Spleen (tissue), 11 donors: ENCODE measurements around the gene ATP8A2. TPM values are rescaled to one million over a fixed set of nuclear protein-coding genes. Genes with fewer than 3 reads are reported as not detected.

Experiments
- DNase-seq: peaks from one replicate; pipeline ENCODE4 v3.0.0-alpha.2; 2020
- H3K27ac ChIP-seq, 8 donors: fragments of 200-600 bp; sonication (generic) in 7 of 8; 1 replicate in 4 of 8; 2 replicates in 4 of 8; pipeline versions ENCODE4 v1.5.0 to v1.8.0; 2016 to 2021; ENCODE audit warnings: inconsistent platforms in 4 of 8, mild to moderate bottlenecking in 4 of 8, moderate library complexity in 1 of 8
- H3K27me3 ChIP-seq, 7 donors: fragments of 200-600 bp; sonication (generic) in 6 of 7; replicated peaks in 1 of 7; 1 replicate in 4 of 7; 2 replicates in 3 of 7; pipeline versions ENCODE4 v1.5.0 to v1.8.0; 2016 to 2021; ENCODE audit warnings: inconsistent platforms in 3 of 7, mild to moderate bottlenecking in 1 of 7
- H3K36me3 ChIP-seq, 6 donors: fragments of 200-600 bp; sonication (generic) in 5 of 6; 1 replicate in 4 of 6; 2 replicates in 2 of 6; pipeline versions ENCODE4 v1.5.0 to v1.8.0; 2016 to 2021; ENCODE audit warnings: inconsistent platforms in 2 of 6
- H3K4me1 ChIP-seq, 6 donors: fragments of 200-600 bp; sonication (generic) in 5 of 6; 1 replicate in 3 of 6; 2 replicates in 3 of 6; pipeline versions ENCODE4 v1.5.0 to v1.8.0; 2016 to 2021; ENCODE audit warnings: inconsistent platforms in 3 of 6
- H3K4me3 ChIP-seq, 8 donors: fragments of 200-600 bp; sonication (generic) in 7 of 8; 1 replicate in 4 of 8; 2 replicates in 4 of 8; pipeline versions ENCODE4 v1.5.0 to v1.8.0; 2016 to 2021; ENCODE audit warnings: inconsistent platforms in 4 of 8, mild to moderate bottlenecking in 4 of 8, moderate library complexity in 2 of 8
- H3K9me3 ChIP-seq, 8 donors: fragments of 200-600 bp; sonication (generic) in 7 of 8; 1 replicate in 4 of 8; 2 replicates in 4 of 8; pipeline versions ENCODE4 v1.5.0 to v1.8.0; 2016 to 2021; ENCODE audit warnings: inconsistent platforms in 4 of 8
- CTCF ChIP-seq, 11 experiments: fragments of 200-600 bp in 7 of 11; fragments of 450-650 bp in 4 of 11; sonication (generic) in 4 of 11; IDR thresholded peaks in 8 of 11; conservative IDR thresholded peaks in 3 of 11; 1 replicate in 7 of 11; 2 replicates in 4 of 11; pipeline versions ENCODE4 v1.4.0 to v1.8.0; 2016 to 2021; ENCODE audit warnings: antibody characterized with exemption in 11 of 11, inconsistent platforms in 4 of 11, mild to moderate bottlenecking in 1 of 11
- POLR2A ChIP-seq, 3 donors: fragments of 450-650 bp; IDR thresholded peaks; one replicate each; pipeline ENCODE4 v1.5.1; 2017; ENCODE audit warnings: antibody characterized with exemption in 3 of 3, mild to moderate bottlenecking in 1 of 3
- POLR2AphosphoS5 ChIP-seq, 3 donors: sonication (generic); formaldehyde crosslinking; IDR thresholded peaks; one replicate each; pipeline ENCODE4 v1.5.1; 2017; ENCODE audit warnings: antibody characterized with exemption in 3 of 3
- WGBS, 5 donors: extraction: QIAGEN DNeasy Blood & Tissue Kit in 3 of 5; methylation state at CpG; one replicate each; pipeline versions ENCODE4 v1.1.5 to v1.1.7; 2013 to 2018; 5-methylcytosine and 5-hydroxymethylcytosine counted together
- intact Hi-C: fragments of 100-400 bp; cut with DNase I; formaldehyde crosslinking; loops from one replicate; pipeline ENCODE4 v1.15.0; 2023; ENCODE audit warnings: low total_unique reads
- polyA plus RNA-seq, 3 donors: library from polyadenylated mRNA; stranded (reverse); fragments of 200-250 nt; gene quantifications; one replicate each; pipeline ENCODE4 v1.2.1, GENCODE V29; 2013
- total RNA-seq, 7 donors: library from RNA; depleted of rRNA in 3 of 7; stranded (reverse); fragments of >200 nt in 3 of 7; fragmentation: NEBNext Ultra II Directional in 4 of 7; extraction: Animal tissue kit (Norgen Biotek cat#: 25700) in 4 of 7; gene quantifications; one replicate each; pipeline versions ENCODE4 v1.1.0 to v1.2.1, GENCODE V29; 2016 to 2021
- donor health status: healthy with polysubstance abuse.
- donor health status: DM: no; HTN: no; CAD: no; lungs with moderate emphysema.
- donor health status: DM: no; HTN: no; CAD: no.
- donor health status: Bipolar disorder and iron deficiency.
- donor health status: healthy.
- donor health status: DM: no; HTN: no; CAD: no.
- donor health status: DM: yes; HTN: yes; CAD: no.

The ATP8A2 gene
- total and polyA plus RNA-seq, 10 donors, result 0.09 to 0.46 (median 0.25) TPM

- Histone ChIP-seq H3K27ac (no peak overlapping the region), H3K27me3 (no peaks in the 10 kb centered on the region), H3K9me3 (no peaks in the 10 kb centered on the region), H3K36me3 (no peaks in the 10 kb centered on the region), H3K4me1 (no peaks in the 10 kb centered on the region), H3K4me3 (no peak overlapping the region)
- WGBS, 5 donors, result 76 to 86% (median 84%) methylated on average over 5 of the region's 5 CpGs
- intact Hi-C loops, result no loop called here
- DNase-seq, result no peak
- TF ChIP-seq POLR2A (IDR thresholded peaks at IDR 0.05), result no peak
- TF ChIP-seq POLR2AphosphoS5 (IDR thresholded peaks at IDR 0.05), result no peak
- no peak for TF ChIP-seq CTCF (IDR thresholded peaks at IDR 0.05 in 8 of 11, conservative IDR thresholded peaks at IDR 0.05 in 3 of 11)
Observed at GRCh38 chr13:25688536-25688935, 316.8 kb downstream of the ATP8A2 start.

GRCh38 chr13:25689539-25689938 lies 317.8 kb downstream of the ATP8A2 start:
- H3K9me3 ChIP-seq, result no peaks in the 10 kb centered on the region
- DNase-seq, result no peak
- no peaks in the 10 kb centered on the region for H3K4me1 ChIP-seq
- H3K27me3 ChIP-seq, result peaks cover 0 to 9% (median 0%) of the 10 kb centered on the region in 7 donors
- 62 to 93% (median 84%) methylated on average over 2 of the region's 2 CpGs for WGBS, 5 donors
- intact Hi-C loops, result no loop called here
- H3K4me3 ChIP-seq, result no peak overlapping the region
- no peak for TF ChIP-seq POLR2A (IDR thresholded peaks at IDR 0.05)
- TF ChIP-seq POLR2AphosphoS5 (IDR thresholded peaks at IDR 0.05), result no peak
- TF ChIP-seq CTCF (IDR thresholded peaks at IDR 0.05 in 8 of 11, conservative IDR thresholded peaks at IDR 0.05 in 3 of 11), result no peak
- no peak overlapping the region for H3K27ac ChIP-seq
- no peaks in the 10 kb centered on the region for H3K36me3 ChIP-seq

- Histone ChIP-seq H3K27me3 (peaks cover 0 to 12% (median 0%) of the 10 kb centered on the region in 7 donors), H3K9me3 (no peaks in the 10 kb centered on the region), H3K27ac (no peak overlapping the region), H3K4me3 (no peak overlapping the region), H3K36me3 (no peaks in the 10 kb centered on the region), H3K4me1 (no peaks in the 10 kb centered on the region)
- 87 to 97% (median 90%) methylated on average over 2 of the region's 2 CpGs for WGBS, 5 donors
- DNase-seq, result no peak
- intact Hi-C loops, result no loop called here
- TF ChIP-seq POLR2A (IDR thresholded peaks at IDR 0.05) (no peak), CTCF (IDR thresholded peaks at IDR 0.05 in 8 of 11, conservative IDR thresholded peaks at IDR 0.05 in 3 of 11) (no peak), POLR2AphosphoS5 (IDR thresholded peaks at IDR 0.05) (no peak)
Observed at GRCh38 chr13:25690582-25690981, 318.8 kb downstream of the ATP8A2 start.

GRCh38 chr13:25691654-25692053 lies 319.9 kb downstream of the ATP8A2 start:
- Histone ChIP-seq H3K36me3 (no peaks in the 10 kb centered on the region), H3K9me3 (no peaks in the 10 kb centered on the region), H3K27me3 (peaks cover 0 to 12% (median 0%) of the 10 kb centered on the region in 7 donors), H3K4me3 (no peak overlapping the region), H3K4me1 (no peaks in the 10 kb centered on the region), H3K27ac (no peak overlapping the region)
- intact Hi-C loops, result no loop called here
- WGBS, 5 donors, result 78 to 90% (median 83%) methylated on average over 2 of the region's 2 CpGs
- DNase-seq, result no peak
- TF ChIP-seq POLR2AphosphoS5 (IDR thresholded peaks at IDR 0.05), result no peak
- TF ChIP-seq POLR2A (IDR thresholded peaks at IDR 0.05), result no peak
- TF ChIP-seq CTCF (IDR thresholded peaks at IDR 0.05 in 8 of 11, conservative IDR thresholded peaks at IDR 0.05 in 3 of 11), result no peak
